GM12874 (cell line): Measurements from ENCODE around the gene WDR27.

Experiments
- CTCF ChIP-seq: IDR thresholded peaks from 2 replicates; pipeline ENCODE4 v1.5.1; 2011; ENCODE audit warnings: low read depth, mild to moderate bottlenecking, control low read depth, low read length, moderate library complexity; ENCODE audit not compliant: insufficient read depth

The WDR27 gene

GRCh38 chr6:169456840-169457239 lies 245.0 kb downstream of the WDR27 start:
- TF ChIP-seq CTCF, result no peak

- TF ChIP-seq CTCF, result no peak
Measured at GRCh38 chr6:169455470-169455869, 246.4 kb downstream of the WDR27 start.

- TF ChIP-seq CTCF, result no peak
Measured at GRCh38 chr6:169454872-169455204, 247.0 kb downstream of the WDR27 start.

- no peak for TF ChIP-seq CTCF
Measured at GRCh38 chr6:169454204-169454871, 247.5 kb downstream of the WDR27 start.

- no peak for TF ChIP-seq CTCF
Measured at GRCh38 chr6:169452869-169453620, 248.8 kb downstream of the WDR27 start.

GRCh38 chr6:169452117-169452868 lies 249.5 kb downstream of the WDR27 start:
- TF ChIP-seq CTCF, result no peak

- no peak for TF ChIP-seq CTCF
Measured at GRCh38 chr6:169451065-169451838, 250.6 kb downstream of the WDR27 start.
